Measurements from ENCODE around the gene TMEM170B. TPM values are rescaled to one million over a fixed set of nuclear protein-coding genes. Genes with fewer than 3 reads are reported as not detected.

Gene TMEM170B
- total RNA-seq, 1 experiment from 2014 or later: 1.5 TPM

Other genes with a start within 250 kb of the TMEM170B start
- not detected in 2 replicates for gene ADTRP, start 241.1 kb downstream of the TMEM170B start, total RNA-seq (2014; rRNA removed; shearing (Covaris generic))